Upper lobe of left lung (tissue), 6 donors: Measurements from ENCODE around the gene GRK3. TPM values are rescaled to one million over a fixed set of nuclear protein-coding genes. Genes with fewer than 3 reads are reported as not detected.
"Not testable (repeated sequence)": the region's sequence is repeated elsewhere in the genome, so short reads cannot be mapped to it uniquely, and the experiment has no call there.

ENCODE experiments used
- ATAC-seq, 2 donors: fragments of 200-7000 bp; cut with Tn5 transposase; one replicate each; pipeline ENCODE4 v1.9.1; 2022; ENCODE audit warnings: mild to moderate bottlenecking in 2 of 2, moderate library complexity in 2 of 2; ENCODE audit not compliant: low FRiP score in 2 of 2
- DNase-seq, 2 donors: peaks; one replicate each; pipeline ENCODE4 v3.0.0-alpha.2; 2019 to 2020
- H3K27ac ChIP-seq, 4 donors: fragments of 200-600 bp; sonication (generic); one replicate each; pipeline ENCODE4 v1.5.1; 2016 to 2019
- H3K27me3 ChIP-seq, 4 donors: fragments of 200-600 bp; sonication (generic); one replicate each; pipeline ENCODE4 v1.5.1; 2017 to 2019
- H3K36me3 ChIP-seq, 4 donors: fragments of 200-600 bp; sonication (generic); one replicate each; pipeline ENCODE4 v1.5.1; 2016 to 2019
- H3K4me1 ChIP-seq, 4 donors: fragments of 200-600 bp; sonication (generic); one replicate each; pipeline ENCODE4 v1.5.1; 2018 to 2019
- H3K4me3 ChIP-seq, 4 donors: fragments of 200-600 bp; sonication (generic); one replicate each; pipeline ENCODE4 v1.5.1; 2017 to 2019; ENCODE audit warnings: mild to moderate bottlenecking in 2 of 4, moderate library complexity in 1 of 4
- H3K9me3 ChIP-seq, 4 donors: fragments of 200-600 bp; sonication (generic); one replicate each; pipeline ENCODE4 v1.5.1; 2018 to 2019
- EP300 ChIP-seq, 4 donors: sonication (generic); formaldehyde crosslinking; IDR thresholded peaks; one replicate each; pipeline ENCODE4 v1.5.1; 2017; ENCODE audit warnings: antibody characterized with exemption in 4 of 4, control low read depth in 2 of 4
- POLR2A ChIP-seq, 4 donors: fragments of 450-650 bp; IDR thresholded peaks; one replicate each; pipeline ENCODE4 v1.5.1; 2016 to 2017; ENCODE audit warnings: antibody characterized with exemption in 4 of 4, mild to moderate bottlenecking in 2 of 4
- POLR2AphosphoS5 ChIP-seq, 2 donors: sonication (generic); formaldehyde crosslinking; IDR thresholded peaks; one replicate each; pipeline ENCODE4 v1.5.1; 2017; ENCODE audit warnings: antibody characterized with exemption in 2 of 2
- WGBS, 2 donors: methylation state at CpG; one replicate each; pipeline ENCODE4 v1.1.5; 2017 to 2018; 5-methylcytosine and 5-hydroxymethylcytosine counted together
- total RNA-seq, 6 donors: library from RNA; depleted of rRNA in 4 of 6; stranded (reverse); fragments of >200 nt in 4 of 6; gene quantifications; one replicate each; pipeline versions ENCODE4 v1.1.0 to v1.2.1, GENCODE V29; 2016 to 2021
- TF ChIP-seq, protein P1 (sequence below), 6 experiments: fragments of 450-650 bp in 4 of 6; fragments of 200-600 bp in 2 of 6; sonication (generic) in 2 of 6; IDR thresholded peaks; one replicate each; pipeline ENCODE4 v1.5.1; 2016 to 2019; ENCODE audit warnings: antibody characterized with exemption in 6 of 6
- donor health status: DM: no; HTN: no; CAD: no; lungs with moderate emphysema.
- donor health status: DM: no; HTN: yes; CAD: no; lungs with severe emphysema.

The GRK3 gene
- total RNA-seq, 6 donors from 2014 or later, result 16.0 to 25.2 (median 21.6) TPM

GRCh38 chr22:25562966-25563760 is 1.3 kb upstream of the GRK3 start:
- H3K9me3 ChIP-seq, H3K36me3 ChIP-seq, ATAC-seq, DNase-seq, H3K27me3 ChIP-seq: not testable (repeated sequence)
- H3K4me1 ChIP-seq, result peaks cover 12 to 32% (median 16%) of the 10 kb centered on the region in 4 donors
- peak overlapping the region; percentile 64 to 85 (median 70) for H3K27ac ChIP-seq
- 24 to 36% methylated on average over 10 of the region's 10 CpGs for WGBS, 2 donors
- H3K4me3 ChIP-seq, result peak overlapping the region in 3 of 4 donors; percentile 85 to 97 (median 85)
- peak in 1 of 4 donors; percentile 17 for TF ChIP-seq POLR2A (IDR thresholded peaks at IDR 0.05)

- peak; percentile 63 to 69 for ATAC-seq
- WGBS, 2 donors, result 1 to 3% methylated on average over 15 to 21 of the region's 21 CpGs
- H3K9me3 ChIP-seq, result no peaks in the 10 kb centered on the region
- H3K27ac ChIP-seq, result peak overlapping the region; percentile 64 to 85 (median 70)
- TF ChIP-seq POLR2A (IDR thresholded peaks at IDR 0.05) (no peak), POLR2AphosphoS5 (IDR thresholded peaks at IDR 0.05) (peak in 1 of 2 donors; percentile 7)
- peak overlapping the region; percentile 38 to 97 (median 85) for H3K4me3 ChIP-seq
- peak in 1 of 2 donors; percentile 68 for DNase-seq
- H3K27me3 ChIP-seq, result no peaks in the 10 kb centered on the region
- H3K36me3 ChIP-seq, result no peaks in the 10 kb centered on the region
- peaks cover 12 to 32% (median 16%) of the 10 kb centered on the region in 4 donors for H3K4me1 ChIP-seq
Measured at GRCh38 chr22:25563761-25564319, 635 bp upstream of the GRK3 start.

DNA sequence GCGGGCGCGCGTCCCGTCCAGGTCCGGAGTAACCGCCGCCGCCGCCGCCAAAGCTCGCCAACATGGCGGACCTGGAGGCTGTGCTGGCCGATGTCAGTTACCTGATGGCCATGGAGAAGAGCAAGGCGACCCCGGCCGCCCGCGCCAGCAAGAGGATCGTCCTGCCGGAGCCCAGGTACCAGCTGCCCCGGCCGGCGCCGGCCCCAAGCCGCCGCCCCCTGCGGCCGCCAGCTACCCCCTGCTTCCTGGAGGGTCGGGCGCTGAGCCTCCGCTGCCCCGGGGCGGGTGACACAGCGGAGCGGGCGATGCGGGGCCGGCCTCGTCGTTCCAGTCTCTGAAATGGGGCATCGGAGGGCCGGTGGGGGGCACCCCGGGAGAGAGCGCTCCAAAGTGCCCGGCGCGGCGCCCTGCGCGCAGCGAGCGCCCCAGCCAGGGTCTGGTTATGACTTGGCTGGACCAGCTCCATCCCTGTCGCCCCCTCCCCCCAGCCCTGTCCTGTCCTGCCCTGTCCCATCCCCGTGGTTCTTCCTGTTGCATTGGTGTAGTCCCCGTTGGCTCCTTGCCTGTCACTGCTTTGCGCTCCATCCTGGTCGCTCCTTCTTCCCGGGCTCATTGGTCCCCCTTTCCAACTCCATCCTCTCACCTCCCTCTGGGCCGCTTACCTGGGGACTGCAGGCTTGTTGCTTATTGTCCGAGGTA is 653 bp downstream of the GRK3 start:
- H3K27ac ChIP-seq, result peak overlapping the region; percentile 72 to 85 (median 84)
- ATAC-seq, result peak in 1 of 2 donors; percentile 14
- H3K4me3 ChIP-seq, result peak overlapping the region; percentile 85 to 97 (median 88)
- H3K36me3 ChIP-seq, result no peaks in the 10 kb centered on the region
- DNase-seq, result peak in 1 of 2 donors; percentile 92
- H3K9me3 ChIP-seq, result no peaks in the 10 kb centered on the region
- TF ChIP-seq POLR2AphosphoS5 (IDR thresholded peaks at IDR 0.05), result no peak
- TF ChIP-seq, protein P1, sequence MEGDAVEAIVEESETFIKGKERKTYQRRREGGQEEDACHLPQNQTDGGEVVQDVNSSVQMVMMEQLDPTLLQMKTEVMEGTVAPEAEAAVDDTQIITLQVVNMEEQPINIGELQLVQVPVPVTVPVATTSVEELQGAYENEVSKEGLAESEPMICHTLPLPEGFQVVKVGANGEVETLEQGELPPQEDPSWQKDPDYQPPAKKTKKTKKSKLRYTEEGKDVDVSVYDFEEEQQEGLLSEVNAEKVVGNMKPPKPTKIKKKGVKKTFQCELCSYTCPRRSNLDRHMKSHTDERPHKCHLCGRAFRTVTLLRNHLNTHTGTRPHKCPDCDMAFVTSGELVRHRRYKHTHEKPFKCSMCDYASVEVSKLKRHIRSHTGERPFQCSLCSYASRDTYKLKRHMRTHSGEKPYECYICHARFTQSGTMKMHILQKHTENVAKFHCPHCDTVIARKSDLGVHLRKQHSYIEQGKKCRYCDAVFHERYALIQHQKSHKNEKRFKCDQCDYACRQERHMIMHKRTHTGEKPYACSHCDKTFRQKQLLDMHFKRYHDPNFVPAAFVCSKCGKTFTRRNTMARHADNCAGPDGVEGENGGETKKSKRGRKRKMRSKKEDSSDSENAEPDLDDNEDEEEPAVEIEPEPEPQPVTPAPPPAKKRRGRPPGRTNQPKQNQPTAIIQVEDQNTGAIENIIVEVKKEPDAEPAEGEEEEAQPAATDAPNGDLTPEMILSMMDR (IDR thresholded peaks at IDR 0.05), result no peak
- TF ChIP-seq EP300 (IDR thresholded peaks at IDR 0.05), result no peak
- TF ChIP-seq POLR2A (IDR thresholded peaks at IDR 0.05), result no peak
- H3K27me3 ChIP-seq, result no peaks in the 10 kb centered on the region
- H3K4me1 ChIP-seq, result peaks cover 12 to 32% (median 17%) of the 10 kb centered on the region in 4 donors
- WGBS, 2 donors, result 1% methylated on average over 7 to 22 of the region's 61 CpGs

DNA sequence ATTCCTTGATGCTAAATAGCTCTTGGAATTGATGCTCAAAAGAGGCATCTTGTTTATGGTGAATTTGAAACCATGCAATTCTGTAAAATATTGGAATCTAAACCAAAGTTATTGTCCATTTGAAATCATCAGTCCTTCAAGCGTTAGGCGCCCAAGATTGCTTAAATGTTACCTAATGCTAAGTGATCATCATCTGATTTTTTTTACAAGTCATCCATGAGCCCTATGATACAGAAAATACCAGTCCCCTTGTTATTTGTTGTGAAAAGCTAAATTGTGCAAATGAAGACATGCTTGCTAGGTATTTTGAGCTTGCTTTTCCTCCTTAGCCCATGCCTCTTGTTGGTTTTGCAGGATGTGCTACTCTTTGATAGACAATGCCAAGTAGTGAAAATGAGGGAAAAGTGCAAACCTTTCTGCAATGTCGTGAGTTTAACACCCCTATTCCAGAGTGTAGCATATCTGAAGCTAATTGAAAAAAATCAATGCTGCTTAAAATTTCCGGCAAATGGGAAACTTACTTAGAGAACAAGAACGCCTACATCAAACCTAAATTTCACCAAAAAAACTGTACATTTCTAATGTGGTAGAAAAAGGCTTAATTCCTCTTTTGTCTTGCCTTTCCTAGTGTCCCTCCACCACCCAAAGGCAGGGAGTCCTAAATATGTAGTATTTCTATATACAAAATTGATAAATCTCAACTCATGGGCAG is 1.9 kb downstream of the GRK3 start:
- TF ChIP-seq POLR2A (IDR thresholded peaks at IDR 0.05) (no peak), EP300 (IDR thresholded peaks at IDR 0.05) (no peak), POLR2AphosphoS5 (IDR thresholded peaks at IDR 0.05) (no peak)
- TF ChIP-seq, protein P1 (IDR thresholded peaks at IDR 0.05), result no peak
- Histone ChIP-seq H3K4me1 (peaks cover 16 to 32% (median 18%) of the 10 kb centered on the region in 4 donors), H3K4me3 (peak overlapping the region in 2 of 4 donors; percentile 85 to 97), H3K9me3 (no peaks in the 10 kb centered on the region), H3K27me3 (no peaks in the 10 kb centered on the region), H3K36me3 (no peaks in the 10 kb centered on the region), H3K27ac (peak overlapping the region; percentile 29 to 47 (median 40))
- no peak for ATAC-seq
- WGBS, 2 donors, result 51 to 57% methylated on average over 5 of the region's 5 CpGs
- DNase-seq, result no peak

GRCh38 chr22:25566898-25567235 is 2.4 kb downstream of the GRK3 start:
- WGBS, 2 donors, result 40 to 42% methylated on average over 2 of the region's 2 CpGs
- H3K4me1 ChIP-seq, result peaks cover 16 to 32% (median 18%) of the 10 kb centered on the region in 4 donors
- ATAC-seq (peak in 1 of 2 donors; percentile 57), DNase-seq (no peak)
- TF ChIP-seq POLR2AphosphoS5 (IDR thresholded peaks at IDR 0.05), result no peak
- TF ChIP-seq POLR2A (IDR thresholded peaks at IDR 0.05), result peak in 1 of 4 donors; percentile 24
- no peaks in the 10 kb centered on the region for H3K36me3 ChIP-seq
- peak overlapping the region; percentile 13 to 47 (median 40) for H3K27ac ChIP-seq
- peak overlapping the region in 2 of 4 donors; percentile 13 to 97 for H3K4me3 ChIP-seq
- no peaks in the 10 kb centered on the region for H3K9me3 ChIP-seq
- no peaks in the 10 kb centered on the region for H3K27me3 ChIP-seq
